ENCODE results near the gene MAFG. TPM values are rescaled to one million over a fixed set of nuclear protein-coding genes. Genes with fewer than 3 reads are reported as not detected.

MAFG gene
- total and polyA plus RNA-seq, 9 of the 15 experiments (the other 6 are each of a cell fraction or from before 2014, with no cell fraction given) = 1.1 to 58.1 (median 24.9) TPM

- TF ChIP-seq, protein P1, sequence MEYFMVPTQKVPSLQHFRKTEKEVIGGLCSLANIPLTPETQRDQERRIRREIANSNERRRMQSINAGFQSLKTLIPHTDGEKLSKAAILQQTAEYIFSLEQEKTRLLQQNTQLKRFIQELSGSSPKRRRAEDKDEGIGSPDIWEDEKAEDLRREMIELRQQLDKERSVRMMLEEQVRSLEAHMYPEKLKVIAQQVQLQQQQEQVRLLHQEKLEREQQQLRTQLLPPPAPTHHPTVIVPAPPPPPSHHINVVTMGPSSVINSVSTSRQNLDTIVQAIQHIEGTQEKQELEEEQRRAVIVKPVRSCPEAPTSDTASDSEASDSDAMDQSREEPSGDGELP (CRISPR knock-in tag; IDR thresholded peaks at IDR 0.05; ENCODE audit: borderline replicate concordance) = peak; percentile 29; the same call in 1 of the 2 replicates
- TF ChIP-seq RBFOX2 (IDR thresholded peaks at IDR 0.05; ENCODE audit: low read depth, low read length) (peak; percentile 66), SRSF3 (IDR thresholded peaks at IDR 0.05; ENCODE audit: insufficient read depth, low read length) (0 out of 2 replicates have a peak, but pooled peaks have one; percentile 66), DNMT1 (IDR thresholded peaks at IDR 0.05) (no peak), ZNF586 (CRISPR knock-in tag; conservative IDR thresholded peaks at IDR 0.05) (no peak), MYC (IDR thresholded peaks at IDR 0.05; ENCODE audit: low read depth, low read length) (peak; percentile 36; the same call in 1 of the 2 replicates), MYC (CRISPR knock-in tag; IDR thresholded peaks at IDR 0.05; ENCODE audit: borderline replicate concordance, low read depth) (no peak), ELK3 (CRISPR knock-in tag; IDR thresholded peaks at IDR 0.05) (no peak), SAP30 (IDR thresholded peaks at IDR 0.05; ENCODE audit: borderline replicate concordance, insufficient read depth, low read depth, low read length, poor library complexity, severe bottlenecking) (peak; percentile 58), ZFP36 (IDR thresholded peaks at IDR 0.05; ENCODE audit: low read depth, low read length, partially characterized antibody) (no peak), ZSCAN32 (CRISPR knock-in tag; IDR thresholded peaks at IDR 0.05) (no peak), CHD1 (IDR thresholded peaks at IDR 0.05; ENCODE audit: low read length) (peak; percentile 96), SMAD1 (IDR thresholded peaks at IDR 0.05; ENCODE audit: low read depth, low read length, partially characterized antibody) (no peak), KDM5B (IDR thresholded peaks at IDR 0.05; ENCODE audit: insufficient replicate concordance, low read depth, low read length) (peak; percentile 23)
- TF ChIP-seq, protein P2, sequence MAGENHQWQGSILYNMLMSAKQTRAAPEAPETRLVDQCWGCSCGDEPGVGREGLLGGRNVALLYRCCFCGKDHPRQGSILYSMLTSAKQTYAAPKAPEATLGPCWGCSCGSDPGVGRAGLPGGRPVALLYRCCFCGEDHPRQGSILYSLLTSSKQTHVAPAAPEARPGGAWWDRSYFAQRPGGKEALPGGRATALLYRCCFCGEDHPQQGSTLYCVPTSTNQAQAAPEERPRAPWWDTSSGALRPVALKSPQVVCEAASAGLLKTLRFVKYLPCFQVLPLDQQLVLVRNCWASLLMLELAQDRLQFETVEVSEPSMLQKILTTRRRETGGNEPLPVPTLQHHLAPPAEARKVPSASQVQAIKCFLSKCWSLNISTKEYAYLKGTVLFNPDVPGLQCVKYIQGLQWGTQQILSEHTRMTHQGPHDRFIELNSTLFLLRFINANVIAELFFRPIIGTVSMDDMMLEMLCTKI (IDR thresholded peaks at IDR 0.05; ENCODE audit: partially characterized antibody) = no peak
These were observed 36.9 kb downstream of the MAFG start (continued) for GRCh38 chr17:81890447-81891302.
